DOHH2 (cell line): ENCODE measurements around the gene METTL27.

ENCODE experiments used
- CTCF ChIP-seq: fragments of 200-600 bp; sonication (generic); IDR thresholded peaks from one replicate; pipeline ENCODE4 v1.5.1; 2014; ENCODE audit warnings: antibody characterized with exemption, mild to moderate bottlenecking, low read depth, low read length; ENCODE audit not compliant: poor library complexity, severe bottlenecking
- EZH2phosphoT487 ChIP-seq: fragments of 200-600 bp; sonication (generic); IDR thresholded peaks from 2 replicates; pipeline ENCODE4 v1.6.1; 2017; ENCODE audit warnings: borderline replicate concordance, mild to moderate bottlenecking, antibody characterized with exemption, low read length, moderate library complexity, mixed read lengths

GRCh38 chr7:73879977-73880681, 37.8 kb upstream of the METTL27 start:
- TF ChIP-seq CTCF (no peak), EZH2phosphoT487 (no peak)
